Activated B cell treated with CpG ODN at 0.5 μM for 24 hours (primary cell): ENCODE measurements around the gene DRGX. TPM values are rescaled to one million over a fixed set of nuclear protein-coding genes. Genes with fewer than 3 reads are reported as not detected.

ENCODE experiments used
- ATAC-seq: fragments of 200-7000 bp; cut with Tn5 transposase; one replicate; pipeline ENCODE4 v1.10.0; 2021; ENCODE audit warnings: low read depth, mild to moderate bottlenecking, moderate library complexity
- CTCF ChIA-PET: fragments of 350-600 bp; sonication (Branson Sonifier 250); formaldehyde crosslinking; loops from one replicate; lab custom pipeline; 2021; ENCODE audit warnings: antibody characterized with exemption; lab: Charles Lee
- POLR2A ChIA-PET: fragments of 350-600 bp; sonication (Branson Sonifier 250); formaldehyde crosslinking; loops from one replicate; lab custom pipeline; 2021; ENCODE audit warnings: antibody characterized with exemption; lab: Charles Lee
- DNase-seq: peaks from one replicate; pipeline ENCODE4 v3.0.0; 2022
- H3K27ac Mint-ChIP-seq: one replicate; pipeline ENCODE4 v1.8.0; 2020; ENCODE audit warnings: mixed read lengths
- H3K27me3 Mint-ChIP-seq: one replicate; pipeline ENCODE4 v1.8.0; 2021; ENCODE audit warnings: mixed read lengths
- H3K36me3 Mint-ChIP-seq: one replicate; pipeline ENCODE4 v1.8.0; 2021; ENCODE audit warnings: low read depth, mixed read lengths
- H3K4me1 Mint-ChIP-seq: one replicate; pipeline ENCODE4 v1.8.0; 2021; ENCODE audit warnings: mixed read lengths
- H3K4me3 Mint-ChIP-seq: one replicate; pipeline ENCODE4 v1.8.0; 2020; ENCODE audit warnings: mild to moderate bottlenecking, mixed read lengths
- H3K9me3 Mint-ChIP-seq: one replicate; pipeline ENCODE4 v1.8.0; 2020; ENCODE audit warnings: mixed read lengths
- CTCF ChIP-seq: fragments of 200-600 bp; IDR thresholded peaks from one replicate; pipeline ENCODE4 v1.8.0; 2022; ENCODE audit warnings: antibody characterized with exemption, mild to moderate bottlenecking
- intact Hi-C: fragments of 100-400 bp; cut with micrococcal nuclease; formaldehyde crosslinking; loops from one replicate; pipeline ENCODE4 v1.15.1; 2024
- total RNA-seq: library from RNA; stranded (reverse); gene quantifications from 2 replicates; pipeline ENCODE4 v1.2.3, GENCODE V29; 2022

The DRGX gene
- total RNA-seq, 1 donor from 2014 or later, result not detected

- intact Hi-C loops, result loop anchor here (5.0 kb wide), 1 partner anchor 52 kb away; no protein-coding TSS in a partner anchor
- Mint-ChIP-seq H3K9me3 (peaks cover 12% of the 10 kb centered on the region), H3K4me3 (no peak overlapping the region), H3K4me1 (no peaks in the 10 kb centered on the region), H3K36me3 (no peaks in the 10 kb centered on the region), H3K27me3 (peaks cover 6% of the 10 kb centered on the region), H3K27ac (no peak overlapping the region)
- ChIA-PET POLR2A (no interaction called here), CTCF (no interaction called here)
- no peak for ATAC-seq
- DNase-seq, result no peak
- no peak for TF ChIP-seq CTCF
Measured at GRCh38 chr10:49354593-49354992, 41.3 kb downstream of the DRGX start.

GRCh38 chr10:49353895-49354566 is 41.9 kb downstream of the DRGX start:
- H3K4me1 Mint-ChIP-seq, result no peaks in the 10 kb centered on the region
- peaks cover 6% of the 10 kb centered on the region for H3K27me3 Mint-ChIP-seq
- no peak overlapping the region for H3K4me3 Mint-ChIP-seq
- H3K27ac Mint-ChIP-seq, result no peak overlapping the region
- DNase-seq (no peak), ATAC-seq (no peak)
- intact Hi-C loops, result loop anchor here (5.0 kb wide), 1 partner anchor 52 kb away; no protein-coding TSS in a partner anchor
- ChIA-PET CTCF (no interaction called here), POLR2A (interaction anchor here (0.9 kb wide), 1 partner anchor 8 kb away, joined by 3 read pairs; no protein-coding TSS in a partner anchor)
- H3K9me3 Mint-ChIP-seq, result peaks cover 12% of the 10 kb centered on the region
- no peaks in the 10 kb centered on the region for H3K36me3 Mint-ChIP-seq
- TF ChIP-seq CTCF, result no peak

GRCh38 chr10:49353026-49353894 is 42.6 kb downstream of the DRGX start:
- intact Hi-C loops, result loop anchor here (5.0 kb wide), 1 partner anchor 51 kb away; no protein-coding TSS in a partner anchor
- ATAC-seq (no peak), DNase-seq (no peak)
- H3K27me3 Mint-ChIP-seq, result peaks cover 4% of the 10 kb centered on the region
- no peaks in the 10 kb centered on the region for H3K4me1 Mint-ChIP-seq
- no peak for TF ChIP-seq CTCF
- no peak overlapping the region for H3K4me3 Mint-ChIP-seq
- no peak overlapping the region for H3K27ac Mint-ChIP-seq
- H3K9me3 Mint-ChIP-seq, result peaks cover 12% of the 10 kb centered on the region
- CTCF ChIA-PET, result no interaction called here
- POLR2A ChIA-PET, result interaction anchor here (0.9 kb wide), 1 partner anchor 9 kb away, joined by 3 read pairs; no protein-coding TSS in a partner anchor
- H3K36me3 Mint-ChIP-seq, result no peaks in the 10 kb centered on the region

- no peak for TF ChIP-seq CTCF
- ATAC-seq (no peak), DNase-seq (no peak)
- no peak overlapping the region for H3K4me3 Mint-ChIP-seq
- H3K4me1 Mint-ChIP-seq, result no peaks in the 10 kb centered on the region
- intact Hi-C loops, result loop anchor here (5.0 kb wide), 1 partner anchor 50 kb away; no protein-coding TSS in a partner anchor
- H3K9me3 Mint-ChIP-seq, result peaks cover 9% of the 10 kb centered on the region
- H3K27me3 Mint-ChIP-seq, result peaks cover 4% of the 10 kb centered on the region
- H3K36me3 Mint-ChIP-seq, result no peaks in the 10 kb centered on the region
- ChIA-PET CTCF (no interaction called here), POLR2A (no interaction called here)
- H3K27ac Mint-ChIP-seq, result no peak overlapping the region
Measured at GRCh38 chr10:49352323-49352722, 43.6 kb downstream of the DRGX start.

- no peaks in the 10 kb centered on the region for H3K36me3 Mint-ChIP-seq
- no peak for DNase-seq
- intact Hi-C loops, result loop anchor here (5.0 kb wide), 1 partner anchor 49 kb away; no protein-coding TSS in a partner anchor
- peaks cover 9% of the 10 kb centered on the region for H3K9me3 Mint-ChIP-seq
- no peak for TF ChIP-seq CTCF
- POLR2A ChIA-PET, result no interaction called here
- H3K4me1 Mint-ChIP-seq, result no peaks in the 10 kb centered on the region
- CTCF ChIA-PET, result no interaction called here
- ATAC-seq, result no peak
- peaks cover 4% of the 10 kb centered on the region for H3K27me3 Mint-ChIP-seq
- no peak overlapping the region for H3K4me3 Mint-ChIP-seq
- no peak overlapping the region for H3K27ac Mint-ChIP-seq
Measured at GRCh38 chr10:49351669-49352068, 44.2 kb downstream of the DRGX start.
